PC-3 (cell line): Measurements from ENCODE around the gene CSNK2A2. TPM values are rescaled to one million over a fixed set of nuclear protein-coding genes. Genes with fewer than 3 reads are reported as not detected.

Experiments used
- ATAC-seq: fragments of 200-7000 bp; cut with Tn5 transposase; 2 replicates; pipeline ENCODE4 v1.9.1; 2020; ENCODE audit warnings: mild to moderate bottlenecking, moderate library complexity
- BruUV-seq: library from RNA; stranded (reverse); fragments of 400-500 nt; replicated peaks from 2 replicates; lab custom pipeline; 2021; lab: Mats Ljungman, UMichigan
- CTCF ChIA-PET: fragments of 300-600 bp; sonication (Branson Sonifier 250); formaldehyde crosslinking; loops from one replicate; lab custom pipeline; 2022; ENCODE audit warnings: antibody characterized with exemption; lab: Charles Lee
- POLR2A ChIA-PET: fragments of 300-600 bp; sonication (Branson Sonifier 250); formaldehyde crosslinking; loops from one replicate; lab custom pipeline; 2022; ENCODE audit warnings: antibody characterized with exemption; ENCODE audit not compliant: unreplicated experiment; lab: Charles Lee
- DNase-seq: peaks from one replicate; pipeline ENCODE4 v3.0.0-alpha.2; 2015
- H2AFZ ChIP-seq: fragments of 300-600 bp; sonication (generic); 2 replicates; pipeline ENCODE4 v1.6.0; 2016; ENCODE audit warnings: antibody characterized with exemption, low read length
- H3F3A ChIP-seq: fragments of 300-600 bp; sonication (generic); one replicate; pipeline ENCODE4 v1.6.0; 2017; ENCODE audit warnings: antibody characterized with exemption, low read length, control low read depth, mild to moderate bottlenecking; ENCODE audit not compliant: unreplicated experiment
- H3K27ac ChIP-seq: fragments of 300-600 bp; sonication (generic); 2 replicates; pipeline ENCODE4 v1.5.1; 2016; ENCODE audit warnings: mild to moderate bottlenecking, low read length
- H3K27me3 ChIP-seq: fragments of 300-600 bp; sonication (generic); 2 replicates; pipeline ENCODE4 v1.6.1; 2016; ENCODE audit warnings: low read length, mixed read lengths
- H3K36me3 ChIP-seq: fragments of 300-600 bp; sonication (generic); 2 replicates; pipeline ENCODE4 v1.6.1; 2016; ENCODE audit warnings: low read depth, mixed run types, low read length, mixed read lengths
- H3K4me1 ChIP-seq: fragments of 300-600 bp; sonication (generic); 2 replicates; pipeline ENCODE4 v1.5.1; 2016; ENCODE audit warnings: low read length; ENCODE audit not compliant: insufficient read depth
- H3K4me2 ChIP-seq: fragments of 300-600 bp; sonication (generic); 2 replicates; pipeline ENCODE4 v1.6.0; 2016; ENCODE audit warnings: low read length
- H3K4me3 ChIP-seq: fragments of 300-600 bp; sonication (generic); 2 replicates; pipeline ENCODE4 v1.5.1; 2016; ENCODE audit warnings: mild to moderate bottlenecking, low read length, mixed read lengths
- H3K79me2 ChIP-seq: fragments of 300-600 bp; sonication (generic); 2 replicates; pipeline ENCODE4 v1.6.1; 2017; ENCODE audit warnings: low read length, mixed read lengths
- H3K9ac ChIP-seq: fragments of 300-600 bp; sonication (generic); 2 replicates; pipeline ENCODE4 v1.6.0; 2016; ENCODE audit warnings: mild to moderate bottlenecking, low read length
- H3K9me2 ChIP-seq: fragments of 300-600 bp; sonication (generic); replicated peaks from 2 replicates; pipeline ENCODE4 v1.6.1; 2016; ENCODE audit warnings: mixed run types, low read length, mixed read lengths
- H3K9me3 ChIP-seq: fragments of 300-600 bp; sonication (generic); 2 replicates; pipeline ENCODE4 v1.6.1; 2016; ENCODE audit warnings: low read length, mixed read lengths
- H4K20me1 ChIP-seq: fragments of 300-600 bp; sonication (generic); 2 replicates; pipeline ENCODE4 v1.6.1; 2016; ENCODE audit warnings: low read length, mixed read lengths
- EZH2 ChIP-seq: fragments of 300-600 bp; sonication (generic); IDR thresholded peaks from one replicate; pipeline ENCODE4 v1.6.1; 2017; ENCODE audit warnings: antibody characterized with exemption, mild to moderate bottlenecking, low read length; ENCODE audit not compliant: unreplicated experiment
- EZH2phosphoT487 ChIP-seq: fragments of 300-600 bp; sonication (generic); IDR thresholded peaks from 2 replicates; pipeline ENCODE4 v1.6.1; 2018; ENCODE audit warnings: mild to moderate bottlenecking, antibody characterized with exemption, low read length, borderline replicate concordance
- intact Hi-C: fragments of 100-400 bp; cut with micrococcal nuclease; formaldehyde crosslinking; loops from 2 replicates; pipeline ENCODE4 v1.9.0; 2023
- total RNA-seq: library from RNA; depleted of rRNA; stranded (reverse); fragments of >200 nt; gene quantifications from 2 replicates; pipeline ENCODE4 v1.2.3, GENCODE V29; 2014
- TF ChIP-seq, protein P1 (sequence below): fragments of 300-600 bp; sonication (generic); conservative IDR thresholded peaks from 2 replicates; pipeline ENCODE4 v1.5.1; 2017; ENCODE audit warnings: antibody characterized with exemption, low read depth, mild to moderate bottlenecking, low read length

Gene CSNK2A2
- total RNA-seq, 1 experiment from 2014 or later = 14.2 TPM

- H3F3A ChIP-seq = no peaks in the 10 kb centered on the region
- intact Hi-C loops = no loop called here
- H3K9ac ChIP-seq = no peak overlapping the region
- ATAC-seq = no peak
- peaks cover 16% of the 10 kb centered on the region for H3K36me3 ChIP-seq
- H3K4me1 ChIP-seq = no peaks in the 10 kb centered on the region
- CTCF ChIA-PET = no interaction called here
- H3K9me3 ChIP-seq = no peaks in the 10 kb centered on the region
- H3K4me3 ChIP-seq = no peak overlapping the region
- POLR2A ChIA-PET = no interaction called here
- no TSS peak for BruUV-seq
- H4K20me1 ChIP-seq = peaks cover 27% of the 10 kb centered on the region
- H3K9me2 ChIP-seq = no peaks in the 10 kb centered on the region
- TF ChIP-seq EZH2 = no peak
- no peak for TF ChIP-seq EZH2phosphoT487
- TF ChIP-seq, protein P1, sequence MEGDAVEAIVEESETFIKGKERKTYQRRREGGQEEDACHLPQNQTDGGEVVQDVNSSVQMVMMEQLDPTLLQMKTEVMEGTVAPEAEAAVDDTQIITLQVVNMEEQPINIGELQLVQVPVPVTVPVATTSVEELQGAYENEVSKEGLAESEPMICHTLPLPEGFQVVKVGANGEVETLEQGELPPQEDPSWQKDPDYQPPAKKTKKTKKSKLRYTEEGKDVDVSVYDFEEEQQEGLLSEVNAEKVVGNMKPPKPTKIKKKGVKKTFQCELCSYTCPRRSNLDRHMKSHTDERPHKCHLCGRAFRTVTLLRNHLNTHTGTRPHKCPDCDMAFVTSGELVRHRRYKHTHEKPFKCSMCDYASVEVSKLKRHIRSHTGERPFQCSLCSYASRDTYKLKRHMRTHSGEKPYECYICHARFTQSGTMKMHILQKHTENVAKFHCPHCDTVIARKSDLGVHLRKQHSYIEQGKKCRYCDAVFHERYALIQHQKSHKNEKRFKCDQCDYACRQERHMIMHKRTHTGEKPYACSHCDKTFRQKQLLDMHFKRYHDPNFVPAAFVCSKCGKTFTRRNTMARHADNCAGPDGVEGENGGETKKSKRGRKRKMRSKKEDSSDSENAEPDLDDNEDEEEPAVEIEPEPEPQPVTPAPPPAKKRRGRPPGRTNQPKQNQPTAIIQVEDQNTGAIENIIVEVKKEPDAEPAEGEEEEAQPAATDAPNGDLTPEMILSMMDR = no peak
- no peak overlapping the region for H3K4me2 ChIP-seq
- peaks cover 39% of the 10 kb centered on the region for H3K79me2 ChIP-seq
- no peak for DNase-seq
- no peak overlapping the region for H2AFZ ChIP-seq
- no peaks in the 10 kb centered on the region for H3K27me3 ChIP-seq
- H3K27ac ChIP-seq = no peak overlapping the region
Observed at GRCh38 chr16:58116081-58116480, 81.8 kb downstream of the CSNK2A2 start.

DNA sequence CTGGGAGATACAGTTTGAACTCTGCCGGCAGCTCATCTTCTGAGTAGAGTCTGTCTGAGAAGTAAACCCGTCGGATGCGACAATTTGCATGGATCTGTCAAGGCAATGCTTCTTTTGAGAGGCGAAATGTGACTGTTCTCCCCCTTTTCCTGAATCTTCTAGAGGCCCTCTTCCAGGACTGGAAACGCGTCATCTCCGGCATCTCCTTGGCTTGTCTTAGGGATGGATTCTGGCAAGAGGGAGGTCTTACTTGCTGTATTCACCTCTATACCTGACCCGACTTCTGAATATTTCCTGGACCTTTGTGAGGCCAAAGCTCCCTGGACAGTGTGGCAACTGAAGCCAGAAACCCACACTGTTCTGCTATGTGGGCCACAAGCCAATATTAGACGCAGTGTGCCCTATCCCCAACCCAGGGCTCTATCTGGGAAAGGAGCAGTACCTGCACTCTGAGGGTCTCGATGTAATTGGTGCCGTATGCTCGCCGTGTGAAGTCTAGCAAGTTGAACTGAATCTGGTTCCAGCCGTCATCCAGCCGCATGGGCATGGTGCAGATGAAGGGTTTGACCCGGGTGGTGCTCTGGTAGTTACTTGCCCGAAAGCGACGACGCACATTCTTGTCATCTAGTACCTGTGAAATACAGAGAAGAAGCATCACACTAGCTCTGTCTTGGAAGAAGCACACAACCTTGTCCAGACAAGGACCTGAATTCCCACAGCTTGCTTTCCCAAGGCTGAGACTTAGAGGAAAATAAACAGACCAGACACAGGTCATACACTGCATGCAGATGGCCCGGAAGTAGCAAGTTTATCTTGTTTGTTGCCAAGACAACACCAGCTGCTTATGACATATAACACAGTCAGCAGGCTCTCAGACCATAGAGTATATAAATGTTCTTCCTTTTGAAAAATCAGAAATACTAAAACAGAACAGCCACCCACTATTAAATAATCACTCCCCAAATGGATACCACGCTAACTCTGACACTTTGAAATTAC is 82.8 kb downstream of the CSNK2A2 start:
- H3K4me3 ChIP-seq = no peak overlapping the region
- DNase-seq (no peak), ATAC-seq (no peak)
- peaks cover 17% of the 10 kb centered on the region for H4K20me1 ChIP-seq
- H3K4me1 ChIP-seq = no peaks in the 10 kb centered on the region
- no peak overlapping the region for H3K9ac ChIP-seq
- H3K4me2 ChIP-seq = no peak overlapping the region
- no peaks in the 10 kb centered on the region for H3K9me2 ChIP-seq
- H3K36me3 ChIP-seq = peaks cover 16% of the 10 kb centered on the region
- no peaks in the 10 kb centered on the region for H3F3A ChIP-seq
- ChIA-PET CTCF (no interaction called here), POLR2A (interaction anchor here (0.8 kb wide), 1 partner anchor 14 kb away, joined by 6 read pairs; the partner anchor contains the start of gene CFAP20)
- H2AFZ ChIP-seq = no peak overlapping the region
- H3K27me3 ChIP-seq = no peaks in the 10 kb centered on the region
- no peak overlapping the region for H3K27ac ChIP-seq
- peaks cover 29% of the 10 kb centered on the region for H3K79me2 ChIP-seq
- no peaks in the 10 kb centered on the region for H3K9me3 ChIP-seq
- no peak for TF ChIP-seq EZH2phosphoT487
- TF ChIP-seq EZH2 = no peak
- TF ChIP-seq, protein P1 = no peak
- BruUV-seq = no TSS peak
- intact Hi-C loops = no loop called here

DNA sequence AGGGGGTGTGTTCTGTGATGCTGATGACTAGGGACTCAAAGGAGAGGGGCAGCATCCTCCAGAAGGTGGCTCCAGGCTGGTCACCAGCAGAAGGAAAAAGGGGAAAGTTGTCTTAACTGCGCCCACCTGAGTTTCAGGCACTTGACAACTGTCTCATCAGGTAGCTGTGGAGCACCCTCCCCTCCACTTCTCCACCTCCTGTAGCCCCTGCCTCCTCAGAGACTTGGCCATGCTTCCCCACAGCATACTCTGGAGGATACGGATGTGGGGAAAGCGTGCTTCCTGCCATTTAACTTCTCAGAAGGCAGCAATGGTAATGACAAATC is 86.6 kb downstream of the CSNK2A2 start:
- H3K4me3 ChIP-seq = no peak overlapping the region
- no peak overlapping the region for H2AFZ ChIP-seq
- H3K9me2 ChIP-seq = no peaks in the 10 kb centered on the region
- ATAC-seq (no peak), DNase-seq (no peak)
- no peak overlapping the region for H3K4me2 ChIP-seq
- no peaks in the 10 kb centered on the region for H3K9me3 ChIP-seq
- CTCF ChIA-PET = no interaction called here
- no peaks in the 10 kb centered on the region for H3F3A ChIP-seq
- H3K36me3 ChIP-seq = peaks cover 16% of the 10 kb centered on the region
- POLR2A ChIA-PET = no interaction called here
- H3K27ac ChIP-seq = no peak overlapping the region
- TF ChIP-seq, protein P1 = no peak
- TF ChIP-seq EZH2 = no peak
- no peak for TF ChIP-seq EZH2phosphoT487
- no TSS peak for BruUV-seq
- no peaks in the 10 kb centered on the region for H3K4me1 ChIP-seq
- H3K27me3 ChIP-seq = no peaks in the 10 kb centered on the region
- intact Hi-C loops = no loop called here
- H3K79me2 ChIP-seq = no peaks in the 10 kb centered on the region
- no peak overlapping the region for H3K9ac ChIP-seq
- H4K20me1 ChIP-seq = no peaks in the 10 kb centered on the region
